Measurements from ENCODE around the gene RIF1.

The RIF1 gene

GRCh38 chr2:151423760-151424159, 14.1 kb downstream of the RIF1 start:
- DNase-seq: no peak

GRCh38 chr2:151437630-151438029, 27.9 kb downstream of the RIF1 start:
- DNase-seq: no peak

GRCh38 chr2:151438506-151438905, 28.8 kb downstream of the RIF1 start:
- no peak for DNase-seq

- DNase-seq: no peak
Observed at GRCh38 chr2:151439127-151439526, 29.4 kb downstream of the RIF1 start.

- DNase-seq: no peak
Observed at GRCh38 chr2:151459358-151459757, 49.7 kb downstream of the RIF1 start.

- DNase-seq: no peak
Observed at GRCh38 chr2:151465771-151466170, 56.1 kb downstream of the RIF1 start.

- DNase-seq: no peak
Observed at GRCh38 chr2:151470556-151470955, 60.9 kb downstream of the RIF1 start.

- DNase-seq: no peak
Observed at GRCh38 chr2:151472966-151473365, 63.3 kb downstream of the RIF1 start.

GRCh38 chr2:151475071-151475470, 65.4 kb downstream of the RIF1 start:
- DNase-seq: no peak

GRCh38 chr2:151476287-151476686, 66.6 kb downstream of the RIF1 start:
- no peak for DNase-seq

- DNase-seq: no peak
Observed at GRCh38 chr2:151478011-151478410, 68.3 kb downstream of the RIF1 start.

- no peak for DNase-seq
Observed at GRCh38 chr2:151481744-151482143, 72.0 kb downstream of the RIF1 start.

- DNase-seq: no peak
Observed at GRCh38 chr2:151482171-151482725, 72.5 kb downstream of the RIF1 start.

- no peak for DNase-seq
Observed at GRCh38 chr2:151483546-151483945, 73.8 kb downstream of the RIF1 start.

- no peak for DNase-seq
Observed at GRCh38 chr2:151484100-151484499, 74.4 kb downstream of the RIF1 start.

GRCh38 chr2:151486053-151486452, 76.4 kb downstream of the RIF1 start:
- no peak for DNase-seq

- no peak for DNase-seq
Observed at GRCh38 chr2:151490276-151490675, 80.6 kb downstream of the RIF1 start.

GRCh38 chr2:151491496-151491895, 81.8 kb downstream of the RIF1 start:
- no peak for DNase-seq

- DNase-seq: no peak
Observed at GRCh38 chr2:151498178-151498577, 88.5 kb downstream of the RIF1 start.

- no peak for DNase-seq
Observed at GRCh38 chr2:151506170-151506569, 96.5 kb downstream of the RIF1 start.

- no peak for DNase-seq
Observed at GRCh38 chr2:151508519-151508918, 98.8 kb downstream of the RIF1 start.

GRCh38 chr2:151518802-151519201, 109.1 kb downstream of the RIF1 start:
- DNase-seq: no peak

- DNase-seq: no peak
Observed at GRCh38 chr2:151520976-151521375, 111.3 kb downstream of the RIF1 start.

GRCh38 chr2:151522556-151522955, 112.9 kb downstream of the RIF1 start:
- DNase-seq: no peak

GRCh38 chr2:151523850-151524249, 114.1 kb downstream of the RIF1 start:
- DNase-seq: no peak
